ENCODE measurements around the gene BCL11B.
"Not testable (repeated sequence)": the region's sequence is repeated elsewhere in the genome, so short reads cannot be mapped to it uniquely, and the experiment has no call there.

Gene BCL11B

GRCh38 chr14:99203080-99203479 is 68.9 kb downstream of the BCL11B start:
- in situ Hi-C loops (cut with HindIII; ENCODE audit: low sequenced_read_pairs) = no loop called here

GRCh38 chr14:99202516-99202915 is 69.5 kb downstream of the BCL11B start:
- in situ Hi-C loops (cut with HindIII; ENCODE audit: low sequenced_read_pairs) = no loop called here

DNA sequence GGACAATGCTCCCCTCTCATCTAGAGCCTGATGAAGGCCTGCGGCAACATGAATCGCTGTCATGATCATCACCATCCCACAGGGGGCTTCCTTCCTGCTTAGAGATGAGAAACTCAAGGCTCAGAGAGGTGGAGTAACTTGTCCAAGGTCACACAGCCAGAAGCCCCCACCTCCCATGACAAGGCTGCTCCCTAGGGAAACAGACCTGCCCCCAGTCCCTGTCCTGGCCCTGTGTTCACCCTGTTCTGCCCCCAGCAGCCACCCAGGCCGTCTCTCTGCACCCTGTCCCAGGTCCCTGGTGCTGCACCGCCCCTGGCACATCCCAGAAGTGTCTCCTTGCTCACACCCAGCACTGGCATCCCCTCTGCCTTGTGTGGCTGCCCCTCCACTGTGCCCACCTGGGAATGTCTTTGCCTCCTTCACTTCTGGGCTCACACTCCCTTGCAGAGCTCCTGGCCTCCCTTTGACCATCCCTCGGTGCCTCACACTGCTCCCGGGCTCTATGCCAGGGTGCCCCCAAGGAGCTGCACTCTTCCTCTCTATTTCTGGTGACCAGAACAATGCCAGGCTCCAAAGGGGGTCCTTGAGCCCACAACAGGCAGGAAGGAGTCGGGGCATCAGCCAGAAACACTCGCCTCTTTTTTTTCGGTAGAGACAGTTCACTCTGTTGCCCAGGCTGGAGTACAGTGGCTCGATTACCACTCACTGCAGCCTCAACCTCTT is 70.5 kb downstream of the BCL11B start:
- in situ Hi-C loops (cut with HindIII; ENCODE audit: low sequenced_read_pairs) = no loop called here

DNA sequence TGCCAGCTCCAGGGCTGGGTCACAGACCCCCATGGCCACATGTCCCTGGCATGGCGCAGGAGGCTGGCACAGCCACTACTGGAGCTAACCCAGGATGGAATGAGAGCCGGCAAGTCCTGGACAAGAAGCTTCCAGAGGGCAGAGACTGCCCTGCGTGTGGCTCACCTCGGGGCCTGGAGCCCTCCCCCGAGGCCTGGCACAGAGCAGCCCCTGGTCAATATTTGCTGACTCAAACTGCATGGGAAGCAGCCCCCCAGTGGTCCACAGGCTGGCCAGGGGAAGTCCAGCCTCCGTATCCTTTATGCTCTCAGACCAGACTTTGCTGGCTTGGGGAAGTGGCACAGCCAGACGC is 71.4 kb downstream of the BCL11B start:
- in situ Hi-C loops (cut with HindIII; ENCODE audit: low sequenced_read_pairs) = no loop called here

DNA sequence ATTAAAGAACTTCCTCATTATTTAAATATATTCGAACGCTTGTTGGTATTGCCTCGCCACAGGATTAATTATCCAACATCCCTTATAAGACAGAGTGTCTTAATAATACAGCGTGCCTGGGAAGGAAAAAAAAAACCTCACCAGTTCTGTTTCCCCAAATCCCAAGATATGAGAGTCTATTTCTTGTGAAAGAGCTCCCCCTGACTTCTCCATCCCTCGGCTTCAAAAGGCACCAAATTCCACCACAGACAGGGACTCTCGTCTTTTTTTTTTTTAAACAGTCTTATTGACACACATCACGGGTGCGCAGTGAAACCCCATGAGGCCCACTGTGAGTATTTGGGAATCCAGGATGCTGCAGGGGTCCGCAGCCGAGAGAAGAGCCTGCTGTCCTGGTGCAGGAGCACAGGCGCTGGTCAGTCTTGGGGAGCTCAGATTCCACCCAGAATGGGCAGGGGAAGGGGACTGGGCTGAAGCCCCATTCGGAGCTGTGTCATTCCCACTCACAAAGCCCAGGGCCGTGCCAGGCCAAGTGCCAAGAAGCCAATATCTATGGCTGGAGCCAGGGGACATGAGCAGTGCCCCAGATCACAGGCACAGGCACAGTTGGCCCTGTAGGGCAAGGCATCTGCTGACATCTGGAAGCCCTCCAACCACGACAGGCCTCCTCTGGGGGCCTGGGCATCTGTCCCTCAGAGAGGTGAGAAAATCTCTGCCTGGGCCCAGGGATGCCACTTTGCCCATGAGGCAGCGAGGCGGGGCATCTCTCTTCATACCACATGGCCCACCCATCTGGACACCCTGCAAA is 71.9 kb downstream of the BCL11B start:
- in situ Hi-C loops (cut with HindIII; ENCODE audit: low sequenced_read_pairs) = no loop called here

DNA sequence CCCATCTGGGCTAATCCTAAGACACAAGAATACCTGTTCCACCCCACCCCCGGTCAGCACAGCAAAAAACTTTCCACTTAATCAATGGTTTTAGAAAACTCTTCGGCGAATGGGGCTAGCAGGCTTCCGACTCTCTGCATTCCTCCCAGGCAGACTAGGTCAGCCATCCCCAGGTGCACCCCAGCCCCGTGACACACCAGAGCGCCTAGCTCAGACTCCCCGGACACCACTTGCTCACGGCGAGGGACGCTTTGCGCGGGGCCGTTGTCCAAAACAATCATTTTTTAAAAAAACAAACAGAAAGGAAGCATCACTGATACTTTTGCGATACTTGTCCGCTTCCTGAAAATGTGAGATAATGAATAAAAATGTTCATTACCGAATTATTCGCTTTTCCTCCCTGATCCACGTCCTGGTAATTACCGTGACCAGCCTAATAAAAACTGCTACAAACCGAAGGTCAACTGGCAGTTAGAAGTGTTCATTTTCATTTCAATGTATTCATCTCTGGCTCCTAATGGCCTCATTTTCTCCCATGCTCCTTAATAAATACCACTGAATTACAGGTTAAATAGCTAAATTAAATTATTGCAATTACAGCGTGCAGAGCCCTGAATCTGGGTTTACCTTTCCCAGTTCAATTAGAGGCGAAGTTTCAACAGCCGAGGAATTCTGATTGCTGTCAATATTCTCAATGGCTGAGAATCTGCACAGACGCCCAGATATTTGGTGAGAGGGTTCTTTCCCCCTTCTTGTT is 73.1 kb downstream of the BCL11B start:
- in situ Hi-C loops (cut with HindIII; ENCODE audit: low sequenced_read_pairs) = no loop called here

DNA sequence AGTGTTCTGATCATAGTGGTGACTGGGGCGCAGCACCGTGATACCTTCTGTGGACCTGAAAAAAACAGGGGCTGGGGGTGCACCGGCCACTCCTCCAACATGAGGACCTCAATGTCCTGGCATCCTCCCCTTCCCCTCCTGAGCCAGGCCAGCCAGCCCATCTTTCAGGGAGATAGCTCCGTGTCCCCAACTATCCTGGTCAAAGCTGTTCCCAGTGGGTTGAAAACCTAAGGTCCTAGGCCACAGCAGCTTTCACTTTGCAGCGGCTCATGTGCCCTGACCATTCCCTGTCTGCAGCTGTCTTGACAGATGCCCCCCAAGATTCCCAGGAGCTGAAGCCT is 75.7 kb downstream of the BCL11B start:
- in situ Hi-C loops (cut with HindIII; ENCODE audit: low sequenced_read_pairs) = no loop called here

- in situ Hi-C loops (cut with HindIII; ENCODE audit: low sequenced_read_pairs) = no loop called here
Observed at GRCh38 chr14:99195602-99196309, 76.2 kb downstream of the BCL11B start.

DNA sequence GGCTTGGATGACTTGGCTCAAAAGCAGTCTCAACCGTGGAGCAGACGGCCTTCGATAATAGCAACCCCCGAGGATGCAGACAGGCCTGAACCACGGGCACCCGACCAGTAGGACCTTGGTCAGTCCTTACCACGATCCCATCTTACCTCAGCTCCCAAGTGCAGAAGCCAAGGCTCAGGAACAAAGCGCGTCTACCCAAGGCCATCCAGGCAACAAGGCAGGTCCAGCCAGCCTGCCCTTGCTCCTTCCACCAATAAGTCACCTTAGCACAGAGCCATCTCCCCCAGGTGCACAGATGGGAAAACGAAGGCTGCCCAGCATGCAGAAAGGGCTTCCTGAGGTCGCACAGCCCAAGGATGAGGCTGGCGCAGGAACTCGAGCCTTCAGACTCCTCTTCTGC is 77.3 kb downstream of the BCL11B start:
- in situ Hi-C loops (cut with HindIII; ENCODE audit: low sequenced_read_pairs) = no loop called here

DNA sequence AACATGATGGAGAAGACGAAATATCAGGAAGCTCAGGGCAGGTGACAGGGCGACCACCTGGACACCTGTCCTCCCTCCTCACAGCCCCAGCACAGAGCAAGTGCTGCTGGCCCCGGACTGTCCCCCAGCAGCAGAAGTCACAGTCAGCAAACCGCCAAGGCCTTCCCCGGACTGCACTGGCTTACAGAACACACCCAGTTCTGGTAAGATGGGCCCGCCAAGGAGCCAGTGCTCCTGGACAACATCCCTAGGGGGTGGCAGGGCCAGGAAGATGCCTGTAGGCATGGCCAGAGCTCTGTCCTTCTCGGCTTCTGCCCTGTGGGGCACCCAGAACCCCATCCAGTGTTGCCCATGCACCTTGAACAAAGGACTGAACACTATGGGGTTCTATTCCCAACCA is 77.9 kb downstream of the BCL11B start:
- in situ Hi-C loops (cut with HindIII; ENCODE audit: low sequenced_read_pairs) = no loop called here

GRCh38 chr14:99192830-99193229 is 79.2 kb downstream of the BCL11B start:
- in situ Hi-C loops (cut with HindIII; ENCODE audit: low sequenced_read_pairs) = no loop called here

DNA sequence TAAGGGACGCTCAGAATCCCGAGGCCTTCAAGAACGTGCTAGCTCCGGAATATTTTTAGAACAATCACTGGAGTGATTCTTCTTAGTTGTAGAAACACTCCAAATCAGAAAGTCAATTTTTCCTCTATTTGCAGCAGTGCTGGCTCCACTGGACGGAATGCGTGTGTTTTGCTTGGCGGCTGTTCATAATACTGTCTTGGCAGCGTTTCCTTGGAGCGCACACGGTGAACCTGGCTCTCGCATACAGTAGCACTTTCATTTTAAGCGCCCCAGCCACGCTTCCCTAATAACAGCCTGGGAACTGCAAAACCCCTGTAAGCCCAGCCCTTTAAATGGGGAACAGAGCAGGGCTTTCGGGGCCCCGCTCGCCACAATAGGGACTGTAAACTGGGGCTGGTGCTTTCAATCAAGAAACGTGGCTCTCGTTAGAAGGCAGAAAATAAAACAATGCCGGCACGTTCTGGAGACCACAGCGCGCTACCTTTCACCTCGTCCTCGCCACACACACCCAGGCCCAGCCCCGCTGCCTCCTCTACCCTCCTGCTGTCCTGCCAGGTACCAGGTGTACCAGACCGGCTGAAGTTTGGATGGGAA is 79.9 kb downstream of the BCL11B start:
- in situ Hi-C loops (cut with HindIII; ENCODE audit: low sequenced_read_pairs) = no loop called here

GRCh38 chr14:99191395-99192027 is 80.5 kb downstream of the BCL11B start:
- in situ Hi-C loops (cut with HindIII; ENCODE audit: low sequenced_read_pairs) = no loop called here

- in situ Hi-C loops (cut with HindIII; ENCODE audit: low sequenced_read_pairs) = no loop called here
Observed at GRCh38 chr14:99190696-99191394, 81.2 kb downstream of the BCL11B start.

DNA sequence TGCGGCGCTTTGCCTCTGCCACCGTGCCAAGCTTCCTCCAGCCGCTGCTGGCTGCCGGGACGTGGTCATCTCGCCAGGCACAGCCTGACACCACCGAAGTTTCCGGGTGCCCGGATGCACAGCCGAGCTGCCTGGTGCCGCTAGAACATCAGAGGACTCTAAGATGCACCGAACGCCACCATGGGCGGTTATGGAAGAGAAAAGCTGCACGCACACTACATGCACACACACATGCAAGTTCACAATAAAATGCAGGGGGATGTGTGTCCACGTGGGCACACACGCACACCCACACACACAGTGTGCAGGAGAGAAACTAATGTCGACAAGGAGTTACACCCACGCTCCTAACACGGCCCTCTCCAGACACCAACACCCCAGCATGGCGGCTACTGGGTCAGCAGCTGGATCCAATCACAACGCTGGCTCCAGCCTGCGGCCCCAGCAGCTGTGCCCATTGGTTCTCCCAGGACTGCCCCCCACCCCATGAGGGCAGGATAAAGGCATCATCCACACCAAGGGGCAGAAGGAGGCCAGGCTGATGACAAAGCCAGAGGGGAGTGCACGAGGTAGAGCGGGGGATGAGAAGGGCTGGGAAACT is 82.7 kb downstream of the BCL11B start:
- in situ Hi-C loops (cut with HindIII; ENCODE audit: low sequenced_read_pairs) = no loop called here

DNA sequence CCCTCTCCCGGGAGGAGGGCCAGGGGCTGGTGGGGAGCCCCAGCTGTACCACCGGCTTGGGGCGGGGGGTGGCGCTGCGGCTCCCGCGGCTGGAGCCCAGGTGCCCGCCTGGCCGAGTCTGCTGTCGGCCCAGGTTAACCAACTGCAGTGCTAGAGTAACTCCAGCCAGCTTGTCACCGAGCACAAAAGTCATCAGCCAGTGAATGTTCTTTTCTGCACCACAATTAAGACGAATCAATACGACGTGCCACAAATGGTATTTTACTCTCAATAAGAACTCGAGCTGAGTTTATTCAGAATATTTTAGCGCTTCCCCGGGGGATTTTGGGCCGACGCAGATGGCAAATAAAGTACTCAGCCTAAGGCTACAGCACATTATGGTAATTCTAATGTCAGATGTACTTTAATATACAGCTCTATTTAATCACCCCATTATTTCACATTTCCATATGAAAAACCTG is 83.2 kb downstream of the BCL11B start:
- in situ Hi-C loops (cut with HindIII; ENCODE audit: low sequenced_read_pairs) = no loop called here

DNA sequence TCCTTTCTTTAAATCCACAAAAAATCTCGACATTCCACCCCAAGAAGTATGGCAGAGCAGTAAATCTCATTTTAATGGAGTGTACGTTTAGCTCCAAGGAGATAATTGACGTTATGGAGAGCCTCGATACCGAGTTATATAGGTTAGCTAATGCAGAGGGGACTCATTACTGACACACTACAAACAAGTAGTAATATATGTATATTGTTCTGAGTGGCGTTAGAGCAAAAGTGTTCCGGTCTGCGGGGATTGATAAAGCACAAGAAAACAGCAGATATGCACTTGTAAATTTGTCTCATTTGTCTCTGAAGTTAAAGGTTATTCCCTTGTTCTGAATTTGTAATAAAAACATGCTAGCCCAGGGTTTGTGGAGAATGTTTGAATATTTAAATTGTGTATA is 84.1 kb downstream of the BCL11B start:
- in situ Hi-C loops (cut with HindIII; ENCODE audit: low sequenced_read_pairs) = no loop called here

GRCh38 chr14:99186956-99187690 is 84.9 kb downstream of the BCL11B start:
- in situ Hi-C loops (cut with HindIII; ENCODE audit: low sequenced_read_pairs) = no loop called here

DNA sequence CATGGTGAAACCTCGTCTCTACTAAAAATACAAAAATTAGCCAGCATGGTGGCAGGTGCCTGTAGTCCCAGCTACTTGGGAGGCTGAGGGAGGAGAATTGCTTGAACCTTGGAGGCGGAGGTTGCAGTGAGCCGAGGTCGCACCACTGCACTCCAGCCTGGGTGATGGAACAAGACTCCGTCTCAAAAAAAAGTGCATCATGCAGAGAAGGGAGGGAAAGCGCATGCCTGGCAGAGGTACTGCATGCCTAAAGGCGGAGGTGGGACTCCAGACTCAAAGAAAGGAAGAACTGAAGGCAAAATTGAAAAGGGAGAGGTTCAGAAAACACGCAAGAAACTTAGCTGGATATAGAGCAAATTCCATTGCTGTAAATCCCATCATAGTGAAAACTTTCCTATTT is 85.7 kb downstream of the BCL11B start:
- in situ Hi-C loops (cut with HindIII; ENCODE audit: low sequenced_read_pairs) = not testable (repeated sequence)
